ENCODE measurements around the gene UQCRQ. TPM values are rescaled to one million over a fixed set of nuclear protein-coding genes. Genes with fewer than 3 reads are reported as not detected.

The UQCRQ gene
- total RNA-seq, 2 donors from 2014 or later: 396 to 399 TPM

Other genes with a start within 250 kb of the UQCRQ start
- gene IL13, start 208.5 kb upstream of the UQCRQ start, total RNA-seq: under 1 TPM; 0.72 to 0.98 TPM
- not detected for gene IL4, start 192.7 kb upstream of the UQCRQ start, total RNA-seq
- 10 to 100 TPM in 1 of 2 donors, 1 to 10 TPM in 1; 9.0 to 12.7 TPM for gene KIF3A, start 129.1 kb upstream of the UQCRQ start, total RNA-seq
- 1 to 10 TPM in 1 of 2 donors, under 1 TPM in 1; 0.87 to 2.2 TPM for gene CCNI2, start 119.2 kb upstream of the UQCRQ start, total RNA-seq
- gene SEPTIN8, start 89.4 kb upstream of the UQCRQ start, total RNA-seq: 10 to 100 TPM in 1 of 2 donors, 1 to 10 TPM in 1; 9.4 to 15.5 TPM
- not detected for gene SOWAHA, start 53.3 kb upstream of the UQCRQ start, total RNA-seq
- 1 to 10 TPM; 1.3 to 2.3 TPM for gene SHROOM1, start 36.0 kb upstream of the UQCRQ start, total RNA-seq
- gene GDF9, start 173 bp upstream of the UQCRQ start, total RNA-seq: 1 to 10 TPM; 1.1 to 1.3 TPM
- gene LEAP2, start 7.0 kb downstream of the UQCRQ start, total RNA-seq: 1 to 10 TPM; 1.5 to 3.8 TPM
- gene AFF4, start 97.0 kb downstream of the UQCRQ start, total RNA-seq: 10 to 100 TPM; 31.6 to 52.8 TPM
- gene ZCCHC10, start 159.9 kb downstream of the UQCRQ start, total RNA-seq: 10 to 100 TPM; 24.9 to 34.8 TPM
- gene HSPA4, start 185.4 kb downstream of the UQCRQ start, total RNA-seq: 100 to 1,000 TPM; 168 to 198 TPM